Tibial nerve (tissue), 4 donors: ENCODE measurements around the gene ISLR. TPM values are rescaled to one million over a fixed set of nuclear protein-coding genes. Genes with fewer than 3 reads are reported as not detected.

Experiments
- DNase-seq, 2 donors: peaks; one replicate each; pipeline ENCODE4 v3.0.0-alpha.2; 2019; ENCODE audit warnings: low spot score in 2 of 2
- H3K27ac ChIP-seq, 4 donors: fragments of 200-600 bp; sonication (generic) in 3 of 4; one replicate each; pipeline ENCODE4 v1.5.1; 2017 to 2019; ENCODE audit warnings: mild to moderate bottlenecking in 1 of 4
- H3K27me3 ChIP-seq, 2 donors: fragments of 200-600 bp; sonication (generic) in 1 of 2; one replicate each; pipeline versions ENCODE4 v1.5.1 to v1.6.0; 2017 to 2019
- H3K36me3 ChIP-seq, 3 donors: fragments of 200-600 bp; sonication (generic); one replicate each; pipeline ENCODE4 v1.5.1; 2018 to 2019
- H3K4me1 ChIP-seq, 4 donors: fragments of 200-600 bp; sonication (generic) in 3 of 4; one replicate each; pipeline ENCODE4 v1.5.1; 2017 to 2019
- H3K4me3 ChIP-seq, 4 donors: fragments of 200-600 bp; sonication (generic) in 3 of 4; one replicate each; pipeline ENCODE4 v1.5.1; 2017 to 2019; ENCODE audit warnings: mild to moderate bottlenecking in 1 of 4, moderate library complexity in 1 of 4
- H3K9me3 ChIP-seq, 4 donors: fragments of 200-600 bp; sonication (generic) in 3 of 4; one replicate each; pipeline ENCODE4 v1.5.1; 2017 to 2019
- CTCF ChIP-seq, 5 experiments: fragments of 200-600 bp in 3 of 5; fragments of 450-650 bp in 2 of 5; sonication (generic) in 3 of 5; IDR thresholded peaks; one replicate each; pipeline ENCODE4 v1.5.1; 2016 to 2019; ENCODE audit warnings: antibody characterized with exemption in 5 of 5, mild to moderate bottlenecking in 3 of 5, moderate library complexity in 2 of 5
- EP300 ChIP-seq, 2 donors: sonication (generic); formaldehyde crosslinking; IDR thresholded peaks; one replicate each; pipeline ENCODE4 v1.6.1; 2017; ENCODE audit warnings: antibody characterized with exemption in 2 of 2, mild to moderate bottlenecking in 1 of 2
- POLR2A ChIP-seq, 2 donors: fragments of 450-650 bp; IDR thresholded peaks; one replicate each; pipeline ENCODE4 v1.6.1; 2017; ENCODE audit warnings: antibody characterized with exemption in 2 of 2, mild to moderate bottlenecking in 2 of 2, moderate library complexity in 2 of 2
- WGBS, 2 donors: methylation state at CpG; one replicate each; pipeline ENCODE4 v1.1.5; 2018; 5-methylcytosine and 5-hydroxymethylcytosine counted together
- total RNA-seq, 4 donors: library from RNA; depleted of rRNA; stranded (reverse); fragments of >200 nt; gene quantifications; one replicate each; pipeline ENCODE4 v1.1.0, GENCODE V29; 2016

Gene ISLR
- total RNA-seq, 4 donors from 2014 or later = 41.7 to 250 (median 164) TPM

- 23 to 26% methylated on average over 28 of the region's 28 CpGs for WGBS, 2 donors
- no peak overlapping the region for H3K27ac ChIP-seq
- TF ChIP-seq EP300 (IDR thresholded peaks at IDR 0.05) = no peak
- no peak for DNase-seq
- H3K36me3 ChIP-seq = peaks cover 0 to 8% (median 0%) of the 10 kb centered on the region in 3 donors
- H3K27me3 ChIP-seq = peaks cover 0 to 95% of the 10 kb centered on the region in 2 donors
- H3K4me3 ChIP-seq = no peak overlapping the region
- H3K4me1 ChIP-seq = peaks cover 0 to 61% (median 32%) of the 10 kb centered on the region in 4 donors
- H3K9me3 ChIP-seq = peaks cover 0 to 19% (median 0%) of the 10 kb centered on the region in 4 donors
These were observed 42.5 kb upstream of the ISLR start for GRCh38 chr15:74130849-74131627.

- no peak for TF ChIP-seq POLR2A (IDR thresholded peaks at IDR 0.05)
- TF ChIP-seq CTCF (IDR thresholded peaks at IDR 0.05) = no peak
- TF ChIP-seq EP300 (IDR thresholded peaks at IDR 0.05) = no peak
These were observed 41.7 kb upstream of the ISLR start for GRCh38 chr15:74131628-74132413.

GRCh38 chr15:74132681-74133651 is 40.5 kb upstream of the ISLR start:
- Histone ChIP-seq H3K4me1 (peaks cover 0 to 66% (median 38%) of the 10 kb centered on the region in 4 donors), H3K27me3 (peaks cover 0 to 100% of the 10 kb centered on the region in 2 donors)
- no peak for DNase-seq

More at GRCh38 chr15:74131628-74132413, 41.7 kb upstream of the ISLR start:
- 44 to 47% methylated on average over 17 to 20 of the region's 20 CpGs for WGBS, 2 donors
- Histone ChIP-seq H3K4me3 (no peak overlapping the region), H3K27ac (no peak overlapping the region), H3K27me3 (peaks cover 0 to 99% of the 10 kb centered on the region in 2 donors), H3K4me1 (peaks cover 0 to 69% (median 38%) of the 10 kb centered on the region in 4 donors), H3K9me3 (peaks cover 0 to 19% (median 0%) of the 10 kb centered on the region in 4 donors), H3K36me3 (peaks cover 0 to 8% (median 0%) of the 10 kb centered on the region in 3 donors)
- no peak for DNase-seq

GRCh38 chr15:74133694-74134386 is 39.7 kb upstream of the ISLR start:
- Histone ChIP-seq H3K9me3 (peaks cover 0 to 19% (median 0%) of the 10 kb centered on the region in 4 donors), H3K27ac (no peak overlapping the region), H3K36me3 (peaks cover 0 to 8% (median 0%) of the 10 kb centered on the region in 3 donors), H3K4me1 (peaks cover 0 to 57% (median 30%) of the 10 kb centered on the region in 4 donors), H3K27me3 (peaks cover 0 to 100% of the 10 kb centered on the region in 2 donors), H3K4me3 (no peak overlapping the region)
- WGBS, 2 donors = 32 to 54% methylated on average over 30 to 57 of the region's 71 CpGs
- TF ChIP-seq EP300 (IDR thresholded peaks at IDR 0.05) = no peak
- TF ChIP-seq CTCF (IDR thresholded peaks at IDR 0.05) = no peak
- no peak for TF ChIP-seq POLR2A (IDR thresholded peaks at IDR 0.05)
- no peak for DNase-seq

More at GRCh38 chr15:74132681-74133651, 40.5 kb upstream of the ISLR start:
- Histone ChIP-seq H3K36me3 (peaks cover 0 to 8% (median 0%) of the 10 kb centered on the region in 3 donors), H3K27ac (no peak overlapping the region), H3K9me3 (peaks cover 0 to 19% (median 0%) of the 10 kb centered on the region in 4 donors), H3K4me3 (no peak overlapping the region)
- WGBS, 2 donors = 45 to 51% methylated on average over 49 to 68 of the region's 90 CpGs
- TF ChIP-seq POLR2A (IDR thresholded peaks at IDR 0.05) = no peak
- no peak for TF ChIP-seq CTCF (IDR thresholded peaks at IDR 0.05)
- no peak for TF ChIP-seq EP300 (IDR thresholded peaks at IDR 0.05)
